COR-L47 (cell line): ENCODE measurements around the gene PSMD9.
"Not testable (repeated sequence)": the region's sequence is repeated elsewhere in the genome, so short reads cannot be mapped to it uniquely, and the experiment has no call there.

Source experiments
- DNase-seq: peaks from one replicate; lab custom pipeline; 2025; lab: John Stamatoyannopoulos, UW

The PSMD9 gene

GRCh38 chr12:121925358-121925695 lies 36.7 kb downstream of the PSMD9 start:
- DNase-seq: no peak

GRCh38 chr12:121926874-121927706 lies 38.5 kb downstream of the PSMD9 start:
- DNase-seq: no peak

- no peak for DNase-seq
Measured at GRCh38 chr12:121927813-121928212, 39.2 kb downstream of the PSMD9 start.

GRCh38 chr12:121929545-121929944 lies 41.0 kb downstream of the PSMD9 start:
- not testable (repeated sequence) for DNase-seq

- no peak for DNase-seq
Measured at GRCh38 chr12:121930862-121931261, 42.3 kb downstream of the PSMD9 start.

GRCh38 chr12:121932176-121932536 lies 43.6 kb downstream of the PSMD9 start:
- no peak for DNase-seq

GRCh38 chr12:121932914-121933521 lies 44.4 kb downstream of the PSMD9 start:
- no peak for DNase-seq

GRCh38 chr12:121933522-121934308 lies 45.1 kb downstream of the PSMD9 start:
- DNase-seq: no peak

GRCh38 chr12:121934309-121934664 lies 45.7 kb downstream of the PSMD9 start:
- DNase-seq: no peak

- no peak for DNase-seq
Measured at GRCh38 chr12:121937654-121938053, 49.1 kb downstream of the PSMD9 start.

GRCh38 chr12:121939186-121939585 lies 50.6 kb downstream of the PSMD9 start:
- no peak for DNase-seq

GRCh38 chr12:121939992-121940766 lies 51.6 kb downstream of the PSMD9 start:
- no peak for DNase-seq

- DNase-seq: no peak
Measured at GRCh38 chr12:121942145-121942718, 53.6 kb downstream of the PSMD9 start.

GRCh38 chr12:121943926-121944325 lies 55.3 kb downstream of the PSMD9 start:
- no peak for DNase-seq

- no peak for DNase-seq
Measured at GRCh38 chr12:121946313-121947025, 57.9 kb downstream of the PSMD9 start.

GRCh38 chr12:121947981-121948380 lies 59.4 kb downstream of the PSMD9 start:
- DNase-seq: no peak

- no peak for DNase-seq
Measured at GRCh38 chr12:121949648-121950397, 61.2 kb downstream of the PSMD9 start.

GRCh38 chr12:121953117-121953692 lies 64.6 kb downstream of the PSMD9 start:
- DNase-seq: no peak

- no peak for DNase-seq
Measured at GRCh38 chr12:121953695-121954094, 65.1 kb downstream of the PSMD9 start.
